Putamen (tissue), 1 donor: ENCODE measurements around the gene AKT3.

Experiments
- DNase-seq: peaks from one replicate; pipeline ENCODE4 v3.0.0-alpha.2; 2016; ENCODE audit warnings: low spot score

Gene AKT3

GRCh38 chr1:243488459-243489157 lies 361.4 kb downstream of the AKT3 start:
- DNase-seq: no peak

- no peak for DNase-seq
Observed at GRCh38 chr1:243487649-243488227, 362.3 kb downstream of the AKT3 start.

GRCh38 chr1:243487036-243487648 lies 362.9 kb downstream of the AKT3 start:
- DNase-seq: no peak

- DNase-seq: no peak
Observed at GRCh38 chr1:243483952-243484351, 366.1 kb downstream of the AKT3 start.

- DNase-seq: no peak
Observed at GRCh38 chr1:243483071-243483771, 366.8 kb downstream of the AKT3 start.

GRCh38 chr1:243482141-243483022 lies 367.7 kb downstream of the AKT3 start:
- no peak for DNase-seq

- no peak for DNase-seq
Observed at GRCh38 chr1:243481101-243481500, 368.9 kb downstream of the AKT3 start.

- DNase-seq: no peak
Observed at GRCh38 chr1:243477731-243478290, 372.2 kb downstream of the AKT3 start.

- DNase-seq: peak; percentile 70
Observed at GRCh38 chr1:243475966-243476365, 374.1 kb downstream of the AKT3 start.

- DNase-seq: no peak
Observed at GRCh38 chr1:243474906-243475305, 375.1 kb downstream of the AKT3 start.

GRCh38 chr1:243474136-243474881 lies 375.7 kb downstream of the AKT3 start:
- DNase-seq: no peak

GRCh38 chr1:243473227-243474135 lies 376.6 kb downstream of the AKT3 start:
- no peak for DNase-seq

- no peak for DNase-seq
Observed at GRCh38 chr1:243471754-243472745, 378.0 kb downstream of the AKT3 start.

GRCh38 chr1:243471026-243471685 lies 378.9 kb downstream of the AKT3 start:
- no peak for DNase-seq

- no peak for DNase-seq
Observed at GRCh38 chr1:243470502-243470901, 379.5 kb downstream of the AKT3 start.

GRCh38 chr1:243469497-243469896 lies 380.5 kb downstream of the AKT3 start:
- DNase-seq: no peak

GRCh38 chr1:243465738-243466137 lies 384.3 kb downstream of the AKT3 start:
- no peak for DNase-seq

- DNase-seq: no peak
Observed at GRCh38 chr1:243465081-243465480, 385.0 kb downstream of the AKT3 start.
